ENCODE data around the gene OVAAL.
A peak's percentile ranks its signal among the peaks of the same experiment; 100 is the strongest.

OVAAL gene

DNA sequence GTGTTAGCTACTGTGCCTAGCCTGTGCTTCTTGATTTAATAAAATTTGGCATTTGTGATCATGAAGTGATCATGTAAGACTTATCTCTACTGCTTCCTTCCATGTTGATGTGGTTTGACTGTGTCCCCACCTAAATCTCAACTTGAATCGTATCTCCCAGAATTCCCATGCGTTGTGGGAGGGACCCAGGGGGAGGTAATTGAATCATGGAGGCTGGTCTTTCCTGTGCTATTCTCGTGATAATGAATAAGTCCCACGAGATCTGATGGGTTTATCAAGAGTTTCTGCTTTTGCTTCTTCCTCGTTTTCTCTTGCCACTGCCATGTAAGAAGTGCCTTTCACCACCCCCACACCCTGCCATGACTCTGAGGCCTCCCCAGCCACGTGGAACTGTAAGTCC, at the start of gene OVAAL:
TSS of gene OVAAL (plus strand) at position 301 of the 400 bp plus-strand sequence.
- no peak for DNase-seq

DNA sequence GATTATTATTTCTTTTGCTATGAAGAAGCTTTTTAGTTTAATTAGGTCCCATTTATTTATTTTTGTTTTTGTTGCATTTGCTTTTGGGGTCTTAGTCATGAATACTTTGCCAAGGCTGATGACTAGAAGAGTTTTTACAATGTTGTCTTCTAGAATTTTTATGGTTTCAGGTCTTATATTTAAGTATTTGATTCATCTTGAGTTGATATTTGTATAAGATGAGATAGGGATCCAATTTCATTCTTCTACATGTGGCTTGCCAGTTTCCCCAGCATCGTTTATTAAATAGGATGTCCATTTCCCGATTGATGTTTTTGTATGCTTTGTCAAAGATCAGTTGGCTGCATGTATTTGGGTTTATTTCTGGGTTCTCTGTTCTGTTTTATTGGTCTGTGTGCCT, 47.9 kb upstream of the OVAAL start:
- DNase-seq = no peak

DNA sequence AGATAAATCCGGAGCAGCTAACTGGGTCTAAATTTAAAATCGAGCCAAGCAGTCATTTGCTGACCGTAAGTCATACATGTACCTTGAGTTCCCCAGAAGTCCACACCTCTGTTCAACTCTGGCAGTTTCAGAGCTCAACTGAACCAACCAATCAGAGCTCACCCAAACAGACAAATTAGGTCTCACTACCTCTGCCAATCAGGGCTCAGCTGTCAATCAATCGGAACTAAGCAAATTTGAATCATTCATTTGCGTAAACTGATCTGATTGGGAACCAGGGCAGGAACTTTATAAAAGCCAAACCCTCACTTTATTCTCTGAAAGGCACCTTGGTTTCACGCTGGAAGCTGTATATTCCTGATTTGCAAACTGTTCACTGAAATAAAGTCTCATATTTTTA, 45.2 kb upstream of the OVAAL start:
- no peak for DNase-seq

DNA sequence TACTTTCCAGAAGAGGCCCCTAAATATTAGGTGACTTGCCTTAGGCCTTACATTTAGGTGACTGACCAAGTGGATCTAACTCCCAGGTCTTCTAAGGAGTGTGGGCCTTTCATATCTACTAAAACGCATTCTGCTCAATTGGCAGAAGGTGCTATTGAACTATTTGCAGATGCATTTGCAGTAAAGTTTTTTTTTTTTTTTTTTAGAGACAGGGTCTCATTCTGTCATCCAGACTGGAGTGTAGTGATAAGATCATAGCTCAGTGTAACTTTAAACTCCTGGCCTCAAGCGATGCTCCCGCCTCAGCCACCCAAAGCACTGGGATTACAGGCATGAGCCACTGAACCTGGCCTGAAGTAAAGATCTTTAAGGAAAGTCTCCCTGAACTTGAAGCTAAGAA, 43.4 kb upstream of the OVAAL start:
- no peak for DNase-seq

DNA sequence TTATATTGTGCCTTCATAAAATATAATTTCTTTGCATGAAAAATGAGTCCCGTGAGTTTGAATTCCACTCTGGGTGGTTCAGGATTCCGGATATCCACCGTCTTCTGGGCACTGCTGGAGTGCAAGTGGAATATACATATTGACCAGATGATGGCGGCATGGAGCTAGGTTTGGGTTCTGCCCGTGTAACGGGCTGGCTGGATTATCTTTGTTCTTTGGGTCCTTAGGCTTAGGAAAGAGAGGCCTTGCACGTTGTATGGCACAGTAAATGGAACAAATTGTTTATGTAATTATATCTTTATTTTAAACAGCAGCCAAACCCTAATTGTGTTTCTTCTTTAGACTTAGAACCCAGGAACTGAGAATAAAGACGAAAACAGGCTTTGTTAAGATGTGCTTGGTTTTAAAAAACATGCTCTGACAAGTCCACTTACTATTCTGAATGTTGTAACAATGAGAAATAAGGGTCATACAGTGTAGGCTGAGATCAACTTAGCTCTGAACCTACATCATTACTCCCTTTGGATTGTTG, 42.8 kb upstream of the OVAAL start:
- DNase-seq = peak; percentile 61

DNA sequence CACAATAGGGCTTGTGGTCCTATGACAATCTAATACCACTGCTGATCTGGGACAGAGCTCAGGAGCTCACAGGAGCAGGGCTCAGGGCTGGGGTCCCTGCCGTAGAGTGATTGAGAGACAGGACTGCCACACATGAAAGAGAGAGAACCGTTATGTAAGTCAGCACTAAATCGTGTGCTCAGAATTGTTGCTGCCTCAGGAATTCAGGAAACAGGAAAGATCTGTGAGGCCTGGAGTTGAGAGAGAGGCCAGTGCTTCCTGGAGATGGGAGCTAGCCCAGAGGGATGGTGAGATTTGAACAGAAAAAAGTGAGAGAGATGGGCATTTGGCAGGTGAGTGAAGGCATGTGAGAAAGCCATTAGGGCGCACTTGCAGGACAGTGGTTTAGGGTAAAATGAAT, 38.9 kb upstream of the OVAAL start:
- no peak for DNase-seq

DNA sequence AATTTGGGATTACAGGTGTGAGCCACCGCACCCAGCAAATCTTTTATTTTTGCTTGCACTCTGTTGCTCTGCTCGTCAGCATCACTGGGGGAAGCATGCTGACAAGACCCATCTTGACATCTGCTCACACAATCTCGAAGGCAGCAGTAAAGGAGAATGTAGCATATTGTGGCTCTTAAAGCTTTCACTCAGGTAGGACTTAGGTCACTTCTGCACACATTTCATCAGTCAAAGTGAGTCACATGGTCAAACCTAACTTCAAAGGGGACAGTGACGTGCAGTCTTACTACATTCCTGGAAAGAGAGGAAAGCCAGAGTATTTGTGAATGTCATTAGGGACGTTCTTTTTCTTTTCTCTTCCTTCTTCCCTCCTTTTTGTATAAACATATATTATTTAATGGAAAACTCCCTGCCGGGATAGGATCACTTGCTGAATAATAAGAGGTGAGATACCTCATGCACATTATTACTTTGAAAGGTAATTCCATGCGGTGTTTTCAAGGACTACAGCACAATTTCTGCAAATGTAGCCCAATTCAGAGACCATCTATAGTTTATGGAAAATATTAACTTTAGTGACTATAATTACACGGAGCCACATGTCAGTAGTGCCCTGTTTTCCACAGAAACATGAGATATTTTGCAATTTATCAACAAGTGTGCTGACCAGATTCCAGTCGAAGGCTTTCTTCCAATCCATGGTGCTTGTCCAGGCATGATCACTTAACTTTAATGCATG, 37.1 kb upstream of the OVAAL start:
- DNase-seq = no peak

DNA sequence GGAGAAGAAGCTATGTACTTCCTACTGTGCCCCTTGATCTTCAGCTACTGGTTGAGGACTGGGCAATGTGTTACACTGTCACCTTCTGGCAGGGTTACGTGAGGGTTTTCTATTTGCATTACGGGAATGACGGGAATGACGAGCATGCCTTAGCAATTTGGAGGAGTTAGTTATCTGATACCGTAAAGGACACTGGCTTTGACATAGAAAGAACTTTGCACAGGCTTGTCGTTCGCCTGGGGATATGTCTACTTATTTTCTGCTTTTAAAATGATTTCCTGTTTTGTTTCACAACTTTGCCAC, 36.6 kb upstream of the OVAAL start:
- DNase-seq = no peak

DNA sequence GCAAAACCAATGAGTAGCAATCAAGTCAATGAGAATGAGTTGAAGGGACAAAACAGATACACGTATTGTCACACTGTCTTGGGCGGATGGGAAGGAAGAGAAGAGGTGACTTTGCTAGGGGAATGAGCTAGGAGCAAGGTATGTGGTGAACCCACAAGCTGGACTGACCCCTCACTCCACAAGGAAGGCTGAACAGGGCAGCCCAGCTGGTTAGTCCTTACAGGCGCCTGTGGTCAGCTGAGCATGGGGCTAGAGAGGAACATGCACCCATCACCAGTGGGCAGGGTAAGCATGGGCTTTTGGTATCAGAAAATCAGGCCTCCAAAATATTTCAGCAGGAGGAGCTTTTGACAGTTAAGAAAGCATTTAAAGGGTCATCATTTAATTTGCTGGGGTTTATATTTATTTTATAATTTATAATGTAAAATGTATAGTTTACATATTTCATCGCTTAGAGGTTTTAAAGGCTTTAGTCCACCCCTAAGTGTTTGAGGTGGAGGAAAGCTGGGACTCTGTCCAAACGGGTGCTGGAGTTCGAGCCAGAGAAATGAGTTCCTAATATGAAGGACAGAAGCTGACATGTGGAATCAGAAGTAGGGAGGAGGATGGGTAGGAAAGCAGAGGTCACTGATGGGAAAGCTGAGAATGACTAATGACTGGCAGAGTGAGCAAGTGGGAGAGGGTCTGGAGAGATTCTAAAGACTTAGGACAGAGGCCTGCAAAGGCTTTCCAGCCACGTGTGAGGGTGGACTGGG, 34.4 kb upstream of the OVAAL start:
- DNase-seq = no peak

DNA sequence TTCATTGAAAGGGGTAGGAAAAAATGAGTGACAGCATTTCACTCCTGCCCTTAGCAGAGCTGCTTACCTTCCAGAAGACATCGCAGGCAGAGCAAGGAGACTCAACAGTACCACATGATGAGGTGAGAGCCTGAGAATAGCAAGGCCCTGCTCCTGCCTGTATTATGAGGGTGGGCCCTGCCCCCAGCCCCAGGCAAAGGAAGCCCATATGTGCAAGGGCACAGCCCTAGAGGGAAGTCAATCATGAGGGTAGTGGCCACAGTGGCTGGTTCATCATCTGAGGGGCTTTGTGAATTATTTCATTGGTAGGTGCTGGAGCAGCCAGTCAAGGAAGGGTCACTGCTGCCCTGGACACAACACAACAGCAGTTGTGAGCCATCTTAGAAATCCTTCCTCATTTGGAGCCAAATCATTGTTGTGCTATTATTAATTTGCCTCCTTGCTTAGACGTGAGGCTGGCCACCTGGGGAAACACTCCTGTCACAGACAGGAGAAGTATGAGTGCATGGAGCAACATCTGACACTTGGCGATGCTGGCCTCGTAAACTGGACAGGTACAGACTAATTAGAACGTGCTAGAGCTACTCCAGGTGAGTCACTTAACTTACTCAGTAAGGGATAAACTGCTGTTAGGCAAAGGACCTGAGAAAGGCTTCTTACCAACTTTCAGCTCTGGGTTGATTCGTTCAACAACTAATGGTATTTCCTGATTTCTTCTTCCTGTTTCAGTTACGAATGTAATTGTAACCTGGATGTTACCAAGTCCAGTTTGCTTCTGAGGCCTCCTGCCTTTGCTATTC, 33.6 kb upstream of the OVAAL start:
- no peak for DNase-seq

DNA sequence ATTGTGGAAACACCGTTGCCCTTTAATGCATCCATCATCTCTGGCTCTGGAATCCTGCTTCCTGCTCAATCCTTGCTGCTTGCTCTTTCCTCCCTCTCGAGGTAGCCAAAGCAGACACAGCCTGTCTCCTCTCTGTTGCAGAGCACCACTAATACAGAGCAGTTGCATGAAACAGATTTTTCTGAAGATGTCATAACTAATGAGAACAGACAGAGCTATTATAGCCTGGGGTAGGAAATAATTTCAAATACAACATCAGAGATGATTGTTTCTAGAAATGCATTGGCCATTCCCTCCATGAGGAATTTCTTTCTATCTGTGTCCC, 33.1 kb upstream of the OVAAL start:
- no peak for DNase-seq

DNA sequence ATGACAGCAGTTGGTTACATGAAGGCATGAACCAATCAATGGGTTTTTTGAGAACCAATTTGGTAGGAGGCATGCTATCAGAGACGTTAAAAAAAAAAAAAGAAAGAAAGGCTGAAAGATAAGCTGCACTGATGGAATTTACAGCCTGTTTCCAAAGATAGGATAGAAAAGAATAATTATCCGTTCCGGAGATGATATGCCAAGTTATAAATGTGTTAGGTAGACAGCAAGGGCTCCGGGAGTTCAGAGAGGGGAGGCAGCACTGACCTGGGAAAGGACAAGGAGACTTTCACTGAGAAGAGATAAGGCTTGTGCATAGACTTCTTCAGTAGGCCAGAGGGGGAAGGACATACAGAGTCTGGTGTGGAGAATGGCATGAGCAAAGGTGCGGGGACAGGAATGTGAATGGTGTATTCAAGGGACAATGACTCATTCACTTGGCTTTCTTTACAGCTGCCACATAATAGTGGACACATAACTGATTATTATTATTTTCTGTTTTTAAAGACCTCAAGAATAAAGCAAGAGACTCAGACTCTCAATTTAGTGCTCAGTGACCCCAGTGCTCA, 31.6 kb upstream of the OVAAL start:
- no peak for DNase-seq

DNA sequence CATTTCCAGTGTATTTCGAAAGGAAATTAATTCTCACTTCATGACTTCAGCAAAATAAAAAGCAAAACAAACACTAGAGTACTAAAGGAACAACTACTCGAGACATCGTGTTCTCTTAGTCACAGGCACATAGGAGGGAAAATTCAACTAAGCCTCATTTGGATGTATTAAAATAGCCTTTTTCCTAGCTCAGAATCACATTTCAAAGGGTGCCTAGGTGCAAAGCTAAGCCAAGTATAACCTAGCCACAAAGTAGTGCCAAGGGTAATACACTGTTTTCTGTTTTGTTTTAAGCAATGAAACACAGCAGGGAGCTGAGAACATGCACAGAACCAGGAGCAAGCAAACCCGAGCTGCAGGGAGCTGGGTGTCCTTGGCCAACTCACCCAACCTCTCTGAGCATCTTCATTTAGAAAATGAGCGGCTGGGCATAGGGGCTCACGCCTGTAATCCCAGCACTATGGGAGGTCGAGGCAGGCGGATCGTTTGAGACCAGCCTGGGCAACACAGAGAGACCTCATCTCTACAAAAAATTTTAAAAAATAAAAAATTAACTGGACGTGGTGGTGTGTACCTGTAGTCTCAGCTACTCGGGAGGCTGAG, 29.8 kb upstream of the OVAAL start:
- DNase-seq = no peak

DNA sequence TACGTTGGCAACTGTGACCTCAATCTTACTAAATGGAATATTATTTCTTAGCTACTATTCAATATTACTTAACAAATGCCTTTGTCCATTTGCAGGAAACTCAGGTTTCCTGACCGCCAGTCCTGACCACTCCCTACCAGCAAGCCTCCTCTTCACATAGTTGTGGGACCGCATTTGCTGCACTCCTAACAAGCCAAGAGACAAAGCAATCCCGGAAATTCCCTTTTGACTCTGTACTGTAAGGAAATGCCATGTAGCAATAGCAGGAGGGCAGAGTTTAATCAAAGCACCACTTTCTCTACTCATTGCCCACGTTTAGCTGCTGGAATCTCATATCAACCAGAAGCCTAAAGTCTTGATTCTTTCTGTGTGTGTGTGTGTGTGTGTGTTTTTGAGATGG, 28.3 kb upstream of the OVAAL start:
- DNase-seq = no peak

DNA sequence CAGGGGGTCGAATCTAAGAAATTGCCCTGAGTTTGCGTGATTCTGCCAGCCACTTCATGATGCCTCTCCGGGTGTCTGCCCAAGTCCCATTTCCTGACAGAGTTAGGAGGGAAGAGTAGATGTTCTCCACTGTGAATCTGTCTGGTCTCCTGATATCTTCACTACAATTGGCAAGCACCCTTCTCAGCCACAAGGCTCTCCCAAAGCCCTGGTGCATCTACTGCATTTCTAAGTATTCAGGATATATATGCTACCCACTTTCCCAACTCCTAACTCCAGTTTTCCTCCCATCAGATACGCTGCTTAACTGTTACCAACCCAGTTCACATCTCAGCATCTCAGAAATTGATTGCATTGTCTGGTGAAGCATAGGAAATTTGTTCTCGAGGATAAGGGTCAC, 25.9 kb upstream of the OVAAL start:
- DNase-seq = no peak

DNA sequence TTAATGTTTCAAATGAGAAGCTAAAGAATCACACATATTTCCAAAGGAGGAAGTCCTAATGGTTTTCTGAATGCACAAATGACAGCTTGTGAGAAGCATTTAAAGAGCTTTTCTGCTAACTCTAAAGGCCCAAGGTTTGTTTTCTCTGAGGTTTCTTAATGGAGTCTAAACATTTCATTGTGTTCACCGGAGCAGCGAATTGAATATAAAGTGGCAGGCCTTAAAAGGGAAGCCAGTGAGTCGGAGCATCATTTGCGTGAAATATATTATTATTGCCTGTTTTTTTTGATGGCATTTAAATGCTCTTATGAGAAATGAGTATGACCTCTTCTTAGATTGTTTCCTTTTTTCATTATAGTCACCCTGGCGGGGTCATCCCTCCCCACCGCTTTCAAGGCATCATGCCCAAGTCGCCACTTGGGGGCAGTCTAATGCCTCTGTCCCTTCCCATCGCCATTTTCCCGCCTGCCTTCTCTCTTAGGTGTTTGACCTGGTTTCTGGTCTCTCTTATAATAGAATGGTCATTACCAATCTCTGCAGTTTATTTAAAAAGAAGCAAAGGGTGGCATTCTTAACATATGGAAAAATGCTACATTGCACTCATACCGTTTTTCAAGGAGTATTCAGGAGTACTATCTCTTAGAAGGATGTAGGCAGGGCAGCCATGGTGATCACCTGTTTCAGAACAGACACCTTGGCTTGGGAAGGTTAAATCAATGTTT, 25.3 kb upstream of the OVAAL start:
- DNase-seq = peak; percentile 9

DNA sequence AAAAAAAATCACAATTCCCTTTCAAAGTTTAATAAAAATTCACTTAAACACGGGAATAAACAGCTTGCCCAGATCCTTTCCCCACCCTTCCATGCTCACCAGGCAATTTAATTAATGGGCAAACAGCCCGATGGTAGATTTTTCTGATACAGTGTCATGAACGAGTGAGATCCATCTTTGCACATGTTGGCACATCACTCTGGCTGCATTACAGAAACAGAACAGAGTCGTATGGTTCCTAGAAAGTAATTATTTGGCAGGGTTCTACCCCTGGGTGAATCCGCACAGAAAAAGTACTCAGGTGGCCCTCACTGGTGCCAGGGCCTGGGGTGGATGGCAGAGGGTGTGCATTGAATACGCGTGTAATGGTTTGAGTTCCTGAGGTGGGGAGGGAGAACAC, 24.6 kb upstream of the OVAAL start:
- no peak for DNase-seq

DNA sequence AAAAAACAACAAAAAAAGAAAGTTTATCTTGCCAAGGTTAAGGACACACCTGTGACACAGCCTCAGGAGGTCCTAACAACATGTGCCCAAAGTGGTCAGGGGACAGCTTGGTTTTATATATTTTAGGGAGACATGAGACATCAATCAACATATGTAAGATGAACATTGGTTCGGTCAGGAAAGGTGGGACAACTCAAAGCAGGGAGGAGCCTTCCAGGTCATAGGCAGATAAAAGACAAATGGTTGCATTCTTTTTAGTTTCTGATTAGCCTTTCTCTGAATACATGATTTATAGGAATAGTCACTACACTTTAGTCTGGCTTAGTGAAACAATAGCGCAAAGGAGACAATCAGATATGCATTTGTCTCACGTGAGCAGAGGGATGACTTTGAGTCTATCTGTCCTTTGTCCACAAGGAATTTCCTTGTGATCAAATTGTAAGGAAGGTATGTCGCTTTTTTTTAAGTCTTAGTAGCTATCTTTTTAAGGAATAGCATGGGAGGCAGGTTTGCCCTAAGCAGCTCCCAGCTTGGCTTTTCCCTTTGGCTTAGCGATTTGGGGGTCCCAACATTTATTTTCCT, 23.3 kb upstream of the OVAAL start:
- no peak for DNase-seq

DNA sequence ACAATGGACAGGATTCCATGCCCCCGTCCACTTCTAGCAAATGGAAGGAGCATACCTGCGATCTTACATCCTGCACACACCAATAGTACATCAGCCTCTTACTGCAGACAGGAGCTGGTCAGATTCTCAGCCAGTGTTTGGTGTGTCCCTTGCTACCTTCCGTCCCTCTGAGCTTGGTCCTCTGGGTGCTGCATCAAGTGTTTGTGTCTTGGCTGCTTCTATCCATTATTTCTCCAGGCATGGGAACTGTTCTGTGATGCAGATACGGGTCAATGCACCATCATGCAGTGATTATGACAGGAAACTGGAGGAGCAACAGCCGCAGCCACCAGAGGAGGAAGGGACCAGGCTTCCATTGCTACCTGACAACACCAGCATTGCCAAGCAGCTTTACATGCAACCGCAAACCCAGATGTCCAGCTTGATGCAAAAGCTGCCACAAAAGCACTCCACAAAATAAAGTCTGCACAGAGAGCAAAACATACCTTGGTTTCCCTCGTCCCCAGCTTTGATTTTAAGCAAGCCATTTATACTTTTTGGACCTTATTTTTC, 21.9 kb upstream of the OVAAL start:
- DNase-seq = no peak

DNA sequence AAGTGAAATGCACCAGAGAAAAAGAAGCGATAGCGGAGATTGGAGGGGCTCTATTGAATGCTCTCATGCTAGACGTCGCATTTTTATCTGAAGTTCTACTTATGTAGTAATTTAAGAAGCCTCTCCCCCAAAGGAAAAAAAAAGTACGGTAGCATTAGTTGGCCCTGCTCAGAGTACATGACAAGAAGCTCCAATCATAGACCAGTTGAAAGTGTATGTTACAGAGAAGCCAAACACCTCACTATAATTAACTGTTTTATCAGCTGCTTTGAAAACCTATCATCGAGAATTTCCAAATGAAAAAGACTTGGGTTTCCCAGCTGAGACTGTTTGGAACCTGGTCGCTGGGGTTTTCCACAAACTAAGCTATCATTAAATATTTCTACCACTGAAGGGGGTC, 19.6 kb upstream of the OVAAL start:
- DNase-seq = no peak

DNA sequence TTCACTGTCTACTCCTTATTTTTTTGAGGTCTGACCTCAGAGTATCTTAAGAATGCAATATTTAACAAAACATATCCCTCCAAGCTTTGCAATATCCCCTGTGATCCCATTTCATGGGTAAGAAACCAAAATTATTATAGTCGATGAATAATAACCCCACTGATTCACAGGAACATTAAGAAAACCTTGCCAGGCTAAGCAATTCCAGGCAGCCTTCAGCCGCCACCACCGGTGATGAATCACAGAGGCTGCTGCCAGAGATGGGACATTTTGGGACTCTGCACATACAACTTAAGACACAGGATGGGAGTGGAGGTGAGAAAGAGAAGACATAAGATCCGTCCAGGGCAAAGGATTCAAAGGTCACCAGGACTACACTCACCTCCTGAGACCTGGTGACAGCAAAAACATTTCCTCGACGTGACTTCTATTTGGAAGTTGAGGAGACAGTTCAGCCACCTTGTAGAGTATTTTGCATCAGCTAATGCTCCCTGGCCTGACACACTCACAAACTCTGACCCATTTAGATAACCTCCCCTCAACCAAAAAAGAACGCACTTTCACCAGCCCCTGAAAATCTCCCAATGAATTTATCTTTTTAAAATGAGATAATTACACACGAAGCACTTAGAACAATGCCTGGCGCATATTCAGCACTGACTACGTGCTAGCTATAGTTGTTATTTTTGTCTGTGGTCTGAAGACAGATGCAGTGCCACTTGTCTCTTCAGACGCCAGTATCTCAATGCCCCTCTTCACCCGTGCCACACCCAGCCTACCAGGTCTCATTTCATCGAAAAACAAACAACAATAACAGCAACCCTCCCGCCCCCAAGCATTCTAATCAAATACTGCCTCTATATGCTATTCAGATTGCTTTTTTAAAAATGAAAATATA, 17.8 kb upstream of the OVAAL start:
- no peak for DNase-seq
